Measurements from ENCODE around the gene N4BP2L1.

Gene N4BP2L1

DNA sequence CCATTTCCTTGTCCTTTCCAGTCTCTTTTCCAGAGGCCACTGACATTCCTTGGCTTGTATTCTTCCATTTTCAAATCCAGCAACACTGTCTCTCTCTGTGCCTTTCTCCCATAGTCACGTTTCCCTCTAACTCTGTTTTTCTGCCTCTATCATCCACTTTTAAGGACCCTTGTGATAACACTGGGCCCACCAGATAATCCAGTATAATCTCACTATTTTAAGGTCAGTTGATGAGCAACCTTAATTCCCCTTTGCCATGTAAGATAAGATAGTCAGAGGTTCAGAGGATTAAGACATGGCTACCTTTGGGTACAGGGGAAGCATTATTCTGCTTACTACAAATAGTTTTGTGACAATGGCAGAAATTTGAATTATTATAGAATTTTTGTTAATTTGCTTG is 45.7 kb upstream of the N4BP2L1 start:
- TF ChIP-seq POLR2AphosphoS5 (IDR thresholded peaks at IDR 0.05; ENCODE audit: low read depth, low read length) = no peak

DNA sequence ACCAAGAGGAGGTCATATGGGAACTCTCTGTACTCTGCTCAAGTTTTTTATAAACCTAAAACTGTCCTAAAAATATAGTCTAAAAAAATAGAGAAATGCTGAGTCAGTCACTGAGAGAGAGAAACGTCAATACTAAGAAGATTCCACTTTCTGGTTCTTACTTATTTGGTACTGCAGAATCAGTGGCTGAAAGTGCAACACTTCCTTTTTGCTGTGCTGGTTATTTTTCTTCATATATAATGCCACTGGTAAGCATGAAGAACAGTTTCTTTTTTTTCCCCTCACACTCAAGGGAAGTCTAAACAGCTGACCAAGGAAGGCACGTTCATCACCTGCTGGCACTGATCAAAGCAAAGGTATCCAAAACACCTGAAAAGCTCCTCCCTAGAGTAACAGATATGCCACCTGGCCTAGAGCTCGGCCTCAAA is 44.3 kb upstream of the N4BP2L1 start:
- TF ChIP-seq, protein P1, sequence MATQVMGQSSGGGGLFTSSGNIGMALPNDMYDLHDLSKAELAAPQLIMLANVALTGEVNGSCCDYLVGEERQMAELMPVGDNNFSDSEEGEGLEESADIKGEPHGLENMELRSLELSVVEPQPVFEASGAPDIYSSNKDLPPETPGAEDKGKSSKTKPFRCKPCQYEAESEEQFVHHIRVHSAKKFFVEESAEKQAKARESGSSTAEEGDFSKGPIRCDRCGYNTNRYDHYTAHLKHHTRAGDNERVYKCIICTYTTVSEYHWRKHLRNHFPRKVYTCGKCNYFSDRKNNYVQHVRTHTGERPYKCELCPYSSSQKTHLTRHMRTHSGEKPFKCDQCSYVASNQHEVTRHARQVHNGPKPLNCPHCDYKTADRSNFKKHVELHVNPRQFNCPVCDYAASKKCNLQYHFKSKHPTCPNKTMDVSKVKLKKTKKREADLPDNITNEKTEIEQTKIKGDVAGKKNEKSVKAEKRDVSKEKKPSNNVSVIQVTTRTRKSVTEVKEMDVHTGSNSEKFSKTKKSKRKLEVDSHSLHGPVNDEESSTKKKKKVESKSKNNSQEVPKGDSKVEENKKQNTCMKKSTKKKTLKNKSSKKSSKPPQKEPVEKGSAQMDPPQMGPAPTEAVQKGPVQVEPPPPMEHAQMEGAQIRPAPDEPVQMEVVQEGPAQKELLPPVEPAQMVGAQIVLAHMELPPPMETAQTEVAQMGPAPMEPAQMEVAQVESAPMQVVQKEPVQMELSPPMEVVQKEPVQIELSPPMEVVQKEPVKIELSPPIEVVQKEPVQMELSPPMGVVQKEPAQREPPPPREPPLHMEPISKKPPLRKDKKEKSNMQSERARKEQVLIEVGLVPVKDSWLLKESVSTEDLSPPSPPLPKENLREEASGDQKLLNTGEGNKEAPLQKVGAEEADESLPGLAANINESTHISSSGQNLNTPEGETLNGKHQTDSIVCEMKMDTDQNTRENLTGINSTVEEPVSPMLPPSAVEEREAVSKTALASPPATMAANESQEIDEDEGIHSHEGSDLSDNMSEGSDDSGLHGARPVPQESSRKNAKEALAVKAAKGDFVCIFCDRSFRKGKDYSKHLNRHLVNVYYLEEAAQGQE (IDR thresholded peaks at IDR 0.05; ENCODE audit: insufficient read depth in 1 of 2, low read depth in 2 of 2, low read length in 2 of 2) = no peak
- TF ChIP-seq SIN3A (IDR thresholded peaks at IDR 0.05; ENCODE audit: borderline replicate concordance, insufficient read depth, low read length) = no peak
- no peak for TF ChIP-seq FOXP2 (optimal IDR thresholded peaks at IDR 0.05; ENCODE audit: borderline replicate concordance, extremely low read depth, extremely low read length, insufficient read depth)
- TF ChIP-seq TAF1 (IDR thresholded peaks at IDR 0.05; ENCODE audit: borderline replicate concordance, insufficient read depth, low read length) = no peak

DNA sequence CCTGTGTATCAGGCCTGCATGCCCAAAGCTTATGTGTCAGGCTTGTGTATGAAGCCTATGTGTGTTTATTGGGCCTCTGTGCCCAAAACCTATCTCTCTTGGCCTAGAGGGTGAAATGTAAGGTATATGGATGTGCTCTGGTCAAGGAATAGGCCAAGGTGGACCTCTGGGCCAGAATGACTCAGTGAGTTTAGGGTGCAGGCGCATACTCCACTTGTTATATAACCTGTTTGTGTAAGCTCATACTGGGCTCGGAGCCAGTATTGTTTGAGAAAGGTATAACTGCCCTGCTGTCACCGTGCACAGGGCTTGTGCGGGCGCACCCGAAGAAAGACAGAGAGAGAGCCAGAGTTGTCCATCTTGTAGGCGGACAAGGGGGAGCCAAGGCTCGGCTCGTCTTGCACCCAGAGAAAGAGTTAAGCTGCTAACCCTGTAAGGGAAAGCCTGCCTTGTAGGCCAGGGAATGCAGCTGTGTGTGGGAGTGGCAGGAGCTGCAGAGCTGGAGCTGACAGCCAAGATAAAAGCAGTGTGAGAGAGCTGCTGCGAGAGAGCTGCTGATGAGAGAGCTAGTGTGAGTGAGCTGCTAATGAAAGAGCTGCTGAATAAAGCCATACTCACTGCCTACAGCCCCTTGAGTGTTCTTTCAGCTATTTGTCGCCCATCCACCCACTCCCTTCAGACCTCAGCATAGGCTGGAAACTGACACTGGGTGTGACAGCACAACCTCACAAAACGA is 43.4 kb upstream of the N4BP2L1 start:
- TF ChIP-seq SIN3A (IDR thresholded peaks at IDR 0.05; ENCODE audit: borderline replicate concordance, insufficient read depth, low read length) = no peak
- TF ChIP-seq TAF1 (IDR thresholded peaks at IDR 0.05; ENCODE audit: borderline replicate concordance, insufficient read depth, low read length) = no peak
- TF ChIP-seq, protein P1 (IDR thresholded peaks at IDR 0.05; ENCODE audit: insufficient read depth in 1 of 2, low read depth in 2 of 2, low read length in 2 of 2) = no peak
- TF ChIP-seq POLR2AphosphoS5 (IDR thresholded peaks at IDR 0.05; ENCODE audit: low read depth, low read length) = no peak
- no peak for TF ChIP-seq FOXP2 (optimal IDR thresholded peaks at IDR 0.05; ENCODE audit: borderline replicate concordance, extremely low read depth, extremely low read length, insufficient read depth)

DNA sequence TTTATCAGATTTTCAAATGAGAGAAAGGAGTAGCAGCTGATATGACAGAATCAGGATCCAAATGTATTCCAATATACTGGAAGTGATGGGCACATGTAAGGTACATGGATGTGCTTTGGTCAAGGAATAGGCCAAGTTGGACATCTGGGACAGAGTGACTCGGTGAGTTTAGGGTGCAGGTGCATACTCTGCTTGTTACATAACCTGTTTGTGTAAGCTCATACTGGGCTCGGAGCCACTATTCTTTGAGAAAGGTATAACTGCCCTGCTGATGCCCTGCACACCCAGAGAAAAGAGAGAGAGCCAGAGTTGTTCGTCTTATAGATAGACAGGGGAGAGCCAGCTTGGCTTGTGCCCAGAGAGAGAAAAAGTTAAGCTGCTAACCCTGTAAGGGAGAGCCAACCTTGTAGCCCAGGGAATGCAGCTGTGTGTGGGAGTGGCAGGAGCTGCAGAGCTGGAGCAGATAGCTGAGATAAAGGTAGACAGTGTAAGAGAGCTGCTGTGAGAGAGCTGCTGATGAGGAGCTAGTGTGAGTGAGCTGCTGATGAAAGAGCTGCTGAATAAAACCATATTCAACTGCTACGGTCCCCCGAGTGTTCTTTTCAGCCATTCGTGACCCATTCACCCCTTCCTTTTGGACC is 40.7 kb upstream of the N4BP2L1 start:
- TF ChIP-seq, protein P1 (IDR thresholded peaks at IDR 0.05; ENCODE audit: insufficient read depth in 1 of 2, low read depth in 2 of 2, low read length in 2 of 2) = no peak
- no peak for TF ChIP-seq POLR2AphosphoS5 (IDR thresholded peaks at IDR 0.05; ENCODE audit: low read depth, low read length)
- TF ChIP-seq FOXP2 (optimal IDR thresholded peaks at IDR 0.05; ENCODE audit: borderline replicate concordance, extremely low read depth, extremely low read length, insufficient read depth) = no peak
- TF ChIP-seq TAF1 (IDR thresholded peaks at IDR 0.05; ENCODE audit: borderline replicate concordance, insufficient read depth, low read length) = no peak
- TF ChIP-seq SIN3A (IDR thresholded peaks at IDR 0.05; ENCODE audit: borderline replicate concordance, insufficient read depth, low read length) = no peak

DNA sequence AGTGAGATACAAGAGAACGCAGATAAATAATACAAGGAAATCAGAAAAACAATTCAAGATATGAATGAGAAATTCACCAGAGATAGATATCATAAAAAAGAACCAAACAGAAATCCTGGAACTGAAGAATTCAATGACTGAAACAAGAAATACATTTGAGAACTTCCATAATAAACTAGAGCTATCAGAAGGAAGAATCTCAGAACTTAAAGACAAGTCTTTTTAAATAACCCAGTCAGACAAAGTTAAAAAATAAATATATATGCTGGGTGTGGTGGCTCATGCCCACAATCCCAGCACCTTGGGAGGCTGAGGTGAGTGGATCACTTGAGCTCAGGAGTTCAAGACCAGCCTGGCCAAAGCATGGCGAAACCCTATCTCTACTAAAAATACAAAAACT is 28.7 kb upstream of the N4BP2L1 start:
- TF ChIP-seq TAF1 (IDR thresholded peaks at IDR 0.05; ENCODE audit: borderline replicate concordance, insufficient read depth, low read length) (no peak), FOXP2 (optimal IDR thresholded peaks at IDR 0.05; ENCODE audit: borderline replicate concordance, extremely low read depth, extremely low read length, insufficient read depth) (no peak), POLR2AphosphoS5 (IDR thresholded peaks at IDR 0.05; ENCODE audit: low read depth, low read length) (no peak), SIN3A (IDR thresholded peaks at IDR 0.05; ENCODE audit: borderline replicate concordance, insufficient read depth, low read length) (no peak)
- TF ChIP-seq, protein P1 (IDR thresholded peaks at IDR 0.05; ENCODE audit: insufficient read depth in 1 of 2, low read depth in 2 of 2, low read length in 2 of 2) = no peak

All from PFSK-1 (cell line).